NOMO-1 treated with dmso at 0.1 percent for 144 hours (cell line): ENCODE measurements around the gene STON2.
A peak's percentile ranks its signal among the peaks of the same experiment; 100 is the strongest.
"Not testable (repeated sequence)": the region's sequence is repeated elsewhere in the genome, so short reads cannot be mapped to it uniquely, and the experiment has no call there.

Experiments
- DNase-seq: peaks from one replicate; lab custom pipeline; 2025; ENCODE audit not compliant: unreplicated experiment; lab: John Stamatoyannopoulos, UW

STON2 gene

DNA sequence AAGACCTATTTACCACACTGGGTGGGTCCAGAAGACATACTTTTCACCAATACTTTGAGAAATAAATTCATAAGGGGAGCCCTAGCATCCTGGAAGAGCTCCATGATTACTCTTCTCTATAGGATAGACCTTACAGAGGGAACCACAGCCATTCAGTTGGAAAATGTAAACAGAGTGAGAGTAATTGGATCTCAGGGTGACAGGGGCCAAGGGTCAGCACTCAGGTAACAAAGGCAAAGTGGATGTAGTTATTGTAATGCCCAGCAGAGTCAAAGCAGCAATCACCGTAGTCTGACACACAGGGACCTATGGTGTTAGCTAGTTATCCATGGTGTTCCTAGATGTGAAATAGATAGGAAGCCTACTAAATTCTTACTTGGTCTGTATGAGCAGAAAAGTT, 168.6 kb downstream of the STON2 start:
- DNase-seq = no peak

DNA sequence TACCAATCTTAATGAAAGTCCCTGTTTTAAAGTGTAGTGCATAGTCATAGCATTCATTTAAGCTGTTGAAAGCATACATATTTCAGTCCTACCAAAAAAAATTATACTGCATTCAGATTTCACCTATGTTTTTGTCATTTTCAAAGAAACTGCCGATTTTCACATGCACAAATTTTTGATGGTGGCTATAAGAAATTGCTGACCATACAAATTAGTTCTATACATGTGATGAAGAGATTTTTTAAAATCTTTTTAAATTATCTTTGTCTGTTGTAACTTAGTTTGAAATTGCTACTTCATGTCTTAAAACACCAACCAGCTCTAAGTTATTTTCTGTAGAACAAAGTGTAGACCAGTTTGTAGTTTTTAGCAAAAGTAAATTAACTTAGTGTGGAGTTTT, 175.9 kb downstream of the STON2 start:
- no peak for DNase-seq

DNA sequence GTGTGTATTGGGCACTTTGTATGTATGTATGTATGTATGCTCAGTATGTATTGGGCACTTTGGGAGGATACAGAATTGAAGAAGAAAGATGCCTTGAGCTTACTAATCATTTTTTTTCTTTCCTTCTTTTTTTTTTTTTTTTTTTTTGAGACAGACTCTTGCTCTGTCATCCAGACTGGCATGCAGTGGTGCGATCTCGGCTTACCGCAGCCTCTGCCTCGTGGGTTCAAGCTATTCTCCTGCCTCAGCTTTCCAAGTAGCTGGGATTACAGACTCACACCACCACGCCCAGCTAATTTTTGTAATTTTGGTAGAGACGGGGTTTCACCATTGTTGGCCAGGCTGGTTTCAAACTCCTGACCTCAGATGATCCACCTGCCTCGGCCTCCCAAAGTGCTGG, 176.3 kb downstream of the STON2 start:
- not testable (repeated sequence) for DNase-seq

- no peak for DNase-seq
Observed at GRCh38 chr14:81222691-81223090, 177.4 kb downstream of the STON2 start.

DNA sequence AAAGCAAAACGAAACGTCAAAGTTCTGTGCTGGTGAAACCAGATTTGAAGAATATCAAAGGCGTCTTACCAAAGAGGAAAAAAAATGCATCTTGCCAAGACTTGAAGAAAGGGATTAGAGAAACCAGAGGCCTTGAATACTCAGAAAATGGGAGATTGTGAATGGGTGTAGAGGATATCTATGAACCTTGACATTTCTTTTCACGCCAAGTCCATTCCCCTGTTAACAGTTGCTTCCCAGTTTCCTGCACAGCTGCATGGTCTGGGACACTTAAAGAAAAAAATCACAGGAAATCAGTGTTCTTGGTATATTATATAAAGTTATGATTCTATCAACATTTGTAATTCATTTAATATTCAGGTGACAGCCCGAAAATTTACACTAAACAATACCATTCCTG, 178.0 kb downstream of the STON2 start:
- no peak for DNase-seq

DNA sequence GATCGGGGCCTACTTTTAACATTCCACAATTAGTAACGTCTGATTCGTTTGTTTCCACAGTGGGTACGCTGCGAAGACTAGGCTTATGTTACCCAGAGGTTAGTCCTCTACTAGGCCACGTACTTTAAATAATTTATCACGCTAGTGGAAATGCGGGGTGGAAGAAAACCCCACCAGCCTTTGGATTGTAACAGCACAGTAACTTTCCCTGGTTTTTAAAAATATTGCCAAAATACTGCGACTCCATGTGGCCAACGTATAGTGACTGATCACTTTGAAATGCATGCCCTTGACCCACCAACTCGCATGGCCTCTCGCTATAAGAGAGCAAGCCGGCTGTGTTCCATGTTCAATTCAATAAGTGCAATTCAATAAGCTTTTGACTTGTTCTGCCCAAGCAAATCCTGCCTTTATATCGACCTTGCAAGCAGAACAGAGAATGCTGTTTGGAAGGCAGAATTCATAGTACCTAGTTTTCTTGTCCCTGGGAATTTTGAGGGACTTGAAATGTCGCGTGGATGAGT, 178.5 kb downstream of the STON2 start:
- DNase-seq = no peak

GRCh38 chr14:81220830-81221578, 179.1 kb downstream of the STON2 start, which contains the start of gene GTF2A1:
Gene GTF2A1, minus strand, starts transcription at chr14:81220959. Its CDS starts 441 bp downstream, at chr14:81220518.
- peak; percentile 96 for DNase-seq

- no peak for DNase-seq
Observed at GRCh38 chr14:81220580-81220829, 179.6 kb downstream of the STON2 start.

GRCh38 chr14:81219759-81220579, 180.2 kb downstream of the STON2 start:
- DNase-seq = no peak

DNA sequence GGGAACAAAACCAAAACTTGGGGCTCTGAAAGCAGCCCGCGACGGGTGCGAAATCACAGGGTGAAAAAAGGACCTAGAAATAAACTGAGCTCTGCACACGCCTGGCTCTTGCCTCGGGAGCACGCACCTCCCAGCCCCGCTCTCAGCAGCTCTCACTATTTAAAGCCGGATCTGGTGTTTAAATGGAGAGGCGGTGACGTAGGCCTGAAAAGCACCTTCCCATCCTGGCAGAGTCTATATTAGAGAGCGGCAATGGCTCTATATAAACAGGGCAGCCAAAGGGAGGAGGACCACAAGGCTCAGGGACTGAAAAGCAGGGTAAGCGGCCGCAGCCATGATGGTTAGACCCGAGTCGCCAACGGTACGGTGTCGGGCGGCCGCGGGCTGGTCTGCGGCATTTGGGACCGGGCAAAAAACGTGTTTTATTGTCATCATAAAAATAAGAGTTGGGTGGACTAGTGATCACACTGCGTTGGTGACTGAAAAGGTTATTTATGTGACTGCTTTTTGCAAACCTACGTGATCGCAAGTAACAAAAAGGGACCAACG, 180.8 kb downstream of the STON2 start:
- DNase-seq = peak; percentile 92

GRCh38 chr14:81211844-81212243, 188.3 kb downstream of the STON2 start:
- DNase-seq = no peak
